Erythroblast (primary cell): Measurements from ENCODE around the gene STPG3.

Experiments used
- GATA1 ChIP-seq: IDR thresholded peaks from 2 replicates; pipeline ENCODE4 v1.6.1; 2011; ENCODE audit warnings: low read depth, mild to moderate bottlenecking, control low read depth, low read length, moderate library complexity
- POLR2A ChIP-seq: IDR thresholded peaks from 2 replicates; pipeline ENCODE4 v1.6.1; 2011; ENCODE audit warnings: mild to moderate bottlenecking, low read length

DNA sequence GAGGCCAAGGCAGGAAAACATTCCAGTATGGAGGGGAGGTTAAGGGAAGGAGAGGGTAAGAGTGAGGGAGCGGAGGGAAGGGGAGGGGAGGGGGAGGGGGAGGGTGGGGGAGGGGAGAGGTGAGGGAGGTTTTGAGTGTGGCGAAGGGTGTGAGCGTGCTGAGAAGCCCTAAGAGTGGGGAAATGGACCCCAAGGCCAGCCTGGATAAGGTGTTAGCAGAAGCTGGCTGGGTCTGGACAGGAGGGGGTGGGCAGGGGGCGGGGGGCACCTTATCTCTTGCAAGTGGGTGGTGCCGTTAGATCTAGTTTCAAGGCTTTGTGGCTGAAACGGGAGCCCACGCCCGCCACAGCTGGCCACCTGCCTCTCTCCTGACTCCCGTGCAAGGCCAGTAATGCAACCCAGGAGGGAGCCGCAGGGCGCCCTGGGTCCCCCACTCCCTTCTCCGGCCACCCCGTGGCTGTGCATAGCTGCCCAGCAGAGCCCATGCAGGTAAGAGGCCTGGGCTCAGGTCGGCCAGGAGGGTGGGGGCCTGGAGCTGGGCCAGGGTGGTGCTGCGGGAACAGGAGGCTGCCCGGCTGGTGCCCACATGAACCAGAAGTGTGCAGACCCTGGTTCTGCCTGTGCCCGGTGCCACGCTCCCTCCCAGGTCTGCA is 23.1 kb upstream of the STPG3 start:
- TF ChIP-seq POLR2A = no peak
- TF ChIP-seq GATA1 = no peak
